Measurements from ENCODE around the gene CXCL5.

DNA sequence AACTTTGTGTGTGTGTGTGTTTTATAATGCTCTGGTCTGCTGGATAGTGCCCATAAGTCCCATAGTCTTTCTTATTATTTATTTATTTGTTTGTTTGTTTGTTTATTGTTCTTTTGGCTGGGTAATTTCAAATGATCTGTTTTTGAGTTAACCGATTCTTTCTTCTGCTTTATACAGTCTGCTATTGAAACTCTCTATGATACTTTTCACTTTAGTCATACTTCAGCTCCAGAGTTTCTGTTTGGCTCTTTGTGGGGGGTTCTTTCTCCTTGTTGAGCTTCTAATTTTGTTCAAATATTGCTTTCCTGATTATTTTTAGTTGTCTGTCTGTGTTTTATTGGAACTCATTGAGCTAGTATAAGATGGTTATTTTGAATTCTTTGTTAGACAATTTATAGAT lies 30.0 kb upstream of the CXCL5 start:
- TF ChIP-seq POLR2A (IDR thresholded peaks at IDR 0.05; ENCODE audit: low read depth, low read length) (no peak), POLR2AphosphoS5 (IDR thresholded peaks at IDR 0.05; ENCODE audit: insufficient read depth, low read depth, low read length) (no peak), MYC (IDR thresholded peaks at IDR 0.05; ENCODE audit: low read depth, low read length) (no peak), JUN (IDR thresholded peaks at IDR 0.05; ENCODE audit: borderline replicate concordance, insufficient read depth, insufficient read length, low read depth) (no peak), EZH2 (IDR thresholded peaks at IDR 0.05; ENCODE audit: borderline replicate concordance, low read depth, low read length, severe bottlenecking) (no peak), FOS (IDR thresholded peaks at IDR 0.05; ENCODE audit: borderline replicate concordance, insufficient read depth, low read length) (no peak)
- TF ChIP-seq, protein P1, sequence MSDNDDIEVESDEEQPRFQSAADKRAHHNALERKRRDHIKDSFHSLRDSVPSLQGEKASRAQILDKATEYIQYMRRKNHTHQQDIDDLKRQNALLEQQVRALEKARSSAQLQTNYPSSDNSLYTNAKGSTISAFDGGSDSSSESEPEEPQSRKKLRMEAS (IDR thresholded peaks at IDR 0.05; ENCODE audit: insufficient read depth, insufficient read length), result no peak
- TF ChIP-seq, protein P2, sequence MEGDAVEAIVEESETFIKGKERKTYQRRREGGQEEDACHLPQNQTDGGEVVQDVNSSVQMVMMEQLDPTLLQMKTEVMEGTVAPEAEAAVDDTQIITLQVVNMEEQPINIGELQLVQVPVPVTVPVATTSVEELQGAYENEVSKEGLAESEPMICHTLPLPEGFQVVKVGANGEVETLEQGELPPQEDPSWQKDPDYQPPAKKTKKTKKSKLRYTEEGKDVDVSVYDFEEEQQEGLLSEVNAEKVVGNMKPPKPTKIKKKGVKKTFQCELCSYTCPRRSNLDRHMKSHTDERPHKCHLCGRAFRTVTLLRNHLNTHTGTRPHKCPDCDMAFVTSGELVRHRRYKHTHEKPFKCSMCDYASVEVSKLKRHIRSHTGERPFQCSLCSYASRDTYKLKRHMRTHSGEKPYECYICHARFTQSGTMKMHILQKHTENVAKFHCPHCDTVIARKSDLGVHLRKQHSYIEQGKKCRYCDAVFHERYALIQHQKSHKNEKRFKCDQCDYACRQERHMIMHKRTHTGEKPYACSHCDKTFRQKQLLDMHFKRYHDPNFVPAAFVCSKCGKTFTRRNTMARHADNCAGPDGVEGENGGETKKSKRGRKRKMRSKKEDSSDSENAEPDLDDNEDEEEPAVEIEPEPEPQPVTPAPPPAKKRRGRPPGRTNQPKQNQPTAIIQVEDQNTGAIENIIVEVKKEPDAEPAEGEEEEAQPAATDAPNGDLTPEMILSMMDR (IDR thresholded peaks at IDR 0.05; ENCODE audit: extremely low read depth in 1 of 2, insufficient read depth in 1 of 2, low read depth in 1 of 2, low read length in 2 of 2), result no peak
